H54 (cell line): ENCODE data around the gene NSUN4.

Experiments used
- DNase-seq: peaks from one replicate; pipeline ENCODE4 v3.0.0; 2011; ENCODE audit warnings: low spot score, mixed read lengths; ENCODE audit not compliant: insufficient read length
- FAIRE-seq: peaks from 3 replicates; lab custom pipeline; 2011; peaks lifted over from hg19 to GRCh38; lab: Jason Lieb, UNC
- POLR2A ChIP-seq: IDR thresholded peaks from 2 replicates; pipeline ENCODE4 v1.6.1; 2011; ENCODE audit warnings: low read depth, mild to moderate bottlenecking, low read length

The NSUN4 gene

DNA sequence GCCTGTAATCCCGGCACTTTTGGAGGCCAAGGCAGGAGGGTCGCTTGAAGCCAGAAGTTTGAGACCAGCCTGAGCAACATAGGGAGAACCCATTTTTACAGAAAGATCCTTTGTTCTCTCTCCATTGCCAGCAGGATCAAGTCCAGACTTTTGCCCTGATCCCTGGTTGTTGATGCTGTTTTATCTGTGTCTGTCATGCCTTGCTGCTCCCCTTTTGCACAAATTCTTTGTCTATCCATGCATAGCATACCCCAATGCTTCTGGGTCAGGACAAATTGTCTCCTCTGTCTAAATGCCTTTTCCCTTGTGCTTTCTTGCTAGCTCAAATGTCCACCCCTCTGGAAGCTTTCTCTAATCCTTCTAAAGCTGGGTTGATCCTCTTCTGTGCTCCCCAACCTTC is 28.2 kb downstream of the NSUN4 start:
- no peak for TF ChIP-seq POLR2A
- no peak for DNase-seq
- FAIRE-seq: no peak

- DNase-seq: no peak
- no peak for TF ChIP-seq POLR2A
- FAIRE-seq: no peak
These were observed 29.1 kb downstream of the NSUN4 start for GRCh38 chr1:46369542-46370213.

DNA sequence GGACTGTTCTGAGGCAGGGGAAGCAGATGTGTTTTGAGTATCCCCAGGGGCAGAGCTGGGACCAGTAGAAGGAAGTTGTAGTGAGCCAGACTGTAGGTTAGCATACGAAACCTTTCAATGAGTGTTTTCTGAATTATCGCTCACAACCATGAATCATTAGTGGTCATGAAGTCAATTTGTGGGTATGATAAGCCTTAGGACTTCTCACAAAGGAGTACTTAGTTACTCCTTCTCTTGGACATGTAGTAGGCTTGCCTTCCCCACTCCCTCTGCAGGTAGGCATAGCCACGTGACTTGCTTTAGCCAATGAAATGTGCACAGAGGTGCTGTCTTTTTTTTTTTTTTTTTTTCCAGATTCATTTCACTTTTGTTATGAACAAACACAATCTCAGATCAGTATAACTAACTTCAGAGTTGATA is 29.6 kb downstream of the NSUN4 start:
- DNase-seq: no peak
- no peak for TF ChIP-seq POLR2A
- no peak for FAIRE-seq

DNA sequence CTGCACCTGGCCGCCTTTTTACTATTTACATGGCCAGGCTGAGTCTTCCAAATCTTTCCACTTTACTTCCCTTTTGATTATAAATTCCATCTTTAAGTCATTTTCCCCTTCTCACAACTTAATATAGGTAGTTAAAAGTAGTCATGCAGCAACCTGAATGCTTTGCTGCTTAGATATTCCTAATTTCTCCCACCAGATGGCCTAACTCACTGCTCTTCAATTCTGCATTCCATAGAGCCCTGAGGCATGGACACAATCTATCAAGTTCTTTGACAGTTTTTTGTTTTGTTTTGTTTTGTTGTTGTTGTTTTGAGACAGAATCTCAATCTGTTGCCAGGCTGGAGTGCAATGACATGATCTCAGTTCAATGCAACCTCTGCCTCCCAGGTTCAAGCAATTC is 31.8 kb downstream of the NSUN4 start:
- DNase-seq (no peak), FAIRE-seq (no peak)
- TF ChIP-seq POLR2A: no peak

- no peak for DNase-seq
- FAIRE-seq: no peak
- no peak for TF ChIP-seq POLR2A
These were observed 39.4 kb downstream of the NSUN4 start for GRCh38 chr1:46379996-46380395.

- no peak for TF ChIP-seq POLR2A
- DNase-seq (no peak), FAIRE-seq (no peak)
These were observed 39.9 kb downstream of the NSUN4 start for GRCh38 chr1:46380508-46380907.

DNA sequence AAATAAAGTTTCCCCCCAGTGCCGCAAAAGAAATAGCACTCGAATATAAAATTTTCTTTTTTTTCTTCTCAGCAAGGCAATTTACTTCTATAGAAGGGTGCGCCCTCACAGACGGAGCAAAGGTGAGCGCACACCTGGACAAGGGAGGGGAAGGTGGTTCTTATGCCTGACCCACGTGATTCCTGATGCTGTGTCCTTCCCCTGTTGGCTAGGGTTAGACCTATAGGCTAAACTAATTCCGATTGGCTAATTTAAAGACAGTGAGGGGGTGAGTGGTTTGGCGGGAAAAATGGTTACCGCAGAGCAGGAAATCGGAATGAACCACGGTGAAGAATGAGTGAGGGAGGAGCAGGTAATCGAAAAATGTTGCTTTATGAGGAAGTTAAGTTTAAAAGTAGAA is 52.9 kb downstream of the NSUN4 start:
- DNase-seq: no peak
- TF ChIP-seq POLR2A: no peak
- no peak for FAIRE-seq

DNA sequence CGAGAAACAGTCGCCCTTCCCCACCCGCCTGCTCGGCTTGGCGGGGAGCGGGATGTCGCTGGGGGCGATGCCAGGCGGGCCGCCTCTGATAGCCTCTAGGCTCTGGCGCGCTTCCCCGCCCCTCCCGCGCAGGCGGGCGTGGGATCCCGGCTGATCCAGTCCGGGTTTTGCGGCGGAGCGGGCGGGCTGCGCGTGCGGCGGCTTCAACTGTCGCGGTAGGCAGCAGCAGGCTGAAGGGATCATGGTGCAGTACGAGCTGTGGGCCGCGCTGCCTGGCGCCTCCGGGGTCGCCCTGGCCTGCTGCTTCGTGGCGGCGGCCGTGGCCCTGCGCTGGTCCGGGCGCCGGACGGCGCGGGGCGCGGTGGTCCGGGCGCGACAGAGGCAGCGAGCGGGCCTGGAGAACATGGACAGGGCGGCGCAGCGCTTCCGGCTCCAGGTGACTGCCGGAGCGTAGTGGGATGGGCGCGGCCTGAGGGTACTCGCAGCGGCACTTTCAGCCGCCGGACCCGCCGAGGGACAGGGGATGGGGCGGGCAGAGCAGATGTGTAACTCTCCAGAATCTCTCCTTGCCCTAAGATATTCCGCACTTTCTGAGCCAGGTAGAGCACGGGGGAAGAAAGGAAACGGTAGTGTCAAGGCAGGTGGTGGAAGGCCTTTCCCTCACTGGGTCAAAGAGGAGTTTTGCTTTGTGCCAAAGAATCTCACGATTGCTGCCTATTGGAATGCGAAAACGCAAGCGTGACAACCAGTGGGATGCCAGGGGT is 53.7 kb downstream of the NSUN4 start, which contains the start of gene FAAH:
Gene FAAH, plus strand, starts transcription at position 210 of the 764 bp plus-strand sequence. Its CDS starts 32 bp downstream, at position 242.
- DNase-seq: no peak
- no peak for TF ChIP-seq POLR2A
- no peak for FAIRE-seq

GRCh38 chr1:46394872-46395465 is 54.4 kb downstream of the NSUN4 start:
- FAIRE-seq (no peak), DNase-seq (no peak)
- no peak for TF ChIP-seq POLR2A

DNA sequence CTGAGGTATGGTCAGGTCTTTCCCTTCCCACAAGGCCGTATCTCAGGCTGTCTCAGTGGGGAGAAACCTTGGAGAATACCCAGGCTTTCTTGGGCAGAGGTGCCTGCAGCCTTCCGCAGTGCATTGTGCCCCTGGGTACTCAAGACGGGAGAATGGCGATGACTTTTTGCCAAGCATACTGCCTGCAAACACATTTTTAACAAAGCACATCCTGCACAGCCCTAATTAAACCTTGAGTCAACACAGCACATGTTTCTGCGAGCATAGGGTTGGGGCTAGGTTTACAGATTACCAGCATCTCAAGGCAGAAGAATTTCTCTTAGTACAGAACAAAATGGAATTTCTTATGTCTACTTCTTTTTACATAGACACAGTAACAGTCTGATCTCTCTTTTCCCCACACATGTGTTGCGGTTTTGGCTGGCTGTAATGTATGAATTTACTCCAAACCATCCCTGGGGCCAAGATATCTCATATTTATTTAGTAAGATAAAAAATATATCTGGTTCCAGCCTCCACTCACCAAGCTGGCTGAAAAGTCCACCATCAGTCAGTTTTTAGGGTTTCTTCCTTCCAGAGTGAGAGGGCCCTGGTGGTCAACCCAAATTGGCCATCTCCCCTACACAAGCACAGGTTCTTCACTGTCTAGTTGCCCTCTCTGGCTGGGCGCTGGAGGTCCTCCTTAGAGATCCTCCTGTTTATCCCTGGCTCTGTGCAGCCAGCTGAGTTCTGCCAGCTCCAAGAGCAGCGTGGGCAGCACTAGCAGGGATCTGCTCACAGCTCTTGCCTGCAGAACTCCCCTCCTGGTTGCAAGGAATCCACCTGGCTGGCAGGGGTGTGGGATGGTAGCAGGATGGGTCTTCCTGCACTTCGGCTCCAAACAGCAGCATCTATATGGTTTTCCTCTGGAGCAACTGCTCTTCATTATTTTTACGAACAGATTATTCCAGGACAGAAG is 56.1 kb downstream of the NSUN4 start:
- TF ChIP-seq POLR2A: no peak
- DNase-seq (no peak), FAIRE-seq (no peak)

DNA sequence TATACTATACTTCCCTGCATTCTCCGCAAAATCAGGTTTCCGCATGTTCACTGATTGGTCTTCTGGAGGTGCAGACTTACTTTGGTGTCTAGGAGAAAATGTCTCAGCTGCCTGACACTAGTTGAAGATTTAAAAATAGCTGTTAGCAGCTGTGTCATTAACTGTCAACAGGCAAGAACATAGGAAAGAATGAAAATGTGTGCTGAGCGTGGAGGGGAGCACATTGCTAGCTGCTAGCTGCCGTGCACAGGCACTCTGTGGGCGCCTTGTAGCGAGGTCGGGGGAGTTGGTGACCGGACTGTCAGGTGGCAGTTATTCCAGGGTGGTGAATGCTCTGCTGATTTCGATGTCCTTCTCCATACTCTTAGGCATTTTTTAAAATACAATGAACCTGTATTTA is 58.7 kb downstream of the NSUN4 start:
- no peak for FAIRE-seq
- TF ChIP-seq POLR2A: no peak

GRCh38 chr1:46400421-46400820 is 59.8 kb downstream of the NSUN4 start:
- no peak for FAIRE-seq
- no peak for DNase-seq
- no peak for TF ChIP-seq POLR2A

More for the DNA sequence above, 58.7 kb downstream of the NSUN4 start:
- DNase-seq: no peak

DNA sequence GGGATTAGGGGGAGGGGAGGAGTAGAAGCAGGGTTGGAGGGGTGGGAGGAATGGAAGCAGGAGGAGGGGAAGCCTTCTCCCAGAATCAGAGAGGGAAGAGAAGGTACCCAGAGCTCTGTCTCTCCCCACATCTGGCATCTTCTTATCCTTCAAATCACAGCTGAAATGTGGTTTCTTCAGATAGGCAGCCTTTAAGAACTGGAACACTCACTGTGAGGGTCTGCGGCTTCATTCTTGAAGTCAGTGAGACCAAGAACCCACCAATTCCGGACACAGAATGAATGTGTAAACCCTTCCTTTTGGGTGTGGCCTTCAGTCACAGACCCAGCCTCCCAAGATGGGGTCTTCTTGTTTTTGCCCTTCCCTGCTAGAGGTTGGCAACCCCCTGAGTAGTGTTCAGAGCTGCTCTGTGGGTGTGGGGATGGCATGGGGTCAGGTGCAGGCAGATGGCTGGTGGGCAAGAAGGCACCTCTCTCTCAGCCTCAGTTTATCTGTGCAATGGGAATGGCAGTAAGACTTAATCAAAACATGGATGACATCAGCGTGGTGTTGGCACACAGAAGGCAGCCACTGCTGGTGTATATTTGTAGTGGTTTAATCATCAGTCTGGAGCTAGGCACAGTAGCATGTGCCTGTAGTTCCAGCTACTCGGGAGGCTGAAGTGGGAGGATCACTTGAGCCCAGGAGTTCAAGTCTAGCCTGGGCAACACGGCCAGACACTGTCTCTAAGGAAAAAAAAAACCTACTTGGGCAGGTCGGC is 60.7 kb downstream of the NSUN4 start:
- FAIRE-seq (no peak), DNase-seq (no peak)
- no peak for TF ChIP-seq POLR2A
